NCI-H187 treated with DMSO at 0.1 percent for 48 hours (cell line): ENCODE measurements around the gene TAS2R60.
"Not testable (repeated sequence)": the region's sequence is repeated elsewhere in the genome, so short reads cannot be mapped to it uniquely, and the experiment has no call there.

Experiments
- DNase-seq: peaks from one replicate; lab custom pipeline; 2025; lab: John Stamatoyannopoulos, UW

TAS2R60 gene

DNA sequence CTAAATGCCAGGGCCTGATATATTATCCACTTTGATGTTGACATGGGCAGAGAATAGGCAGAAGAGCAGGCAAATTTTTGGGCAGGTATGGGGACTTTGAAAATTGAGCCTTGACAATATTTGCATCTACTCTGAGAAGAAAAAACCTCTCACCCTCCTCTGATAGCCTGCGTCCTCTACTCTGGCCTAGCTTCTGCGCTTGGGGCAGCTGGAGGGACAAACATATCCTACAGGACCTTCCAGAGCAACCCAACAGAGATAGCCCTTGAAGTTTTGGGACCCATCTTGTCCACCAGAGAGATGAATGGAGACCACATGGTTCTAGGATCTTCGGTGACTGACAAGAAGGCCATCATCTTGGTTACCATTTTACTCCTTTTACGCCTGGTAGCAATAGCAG lies at the start of gene TAS2R60:
TAS2R60 (plus strand) TSS at position 301 of the 400 bp plus-strand sequence; CDS start at position 301, 0 bp downstream.
- DNase-seq, result no peak

DNA sequence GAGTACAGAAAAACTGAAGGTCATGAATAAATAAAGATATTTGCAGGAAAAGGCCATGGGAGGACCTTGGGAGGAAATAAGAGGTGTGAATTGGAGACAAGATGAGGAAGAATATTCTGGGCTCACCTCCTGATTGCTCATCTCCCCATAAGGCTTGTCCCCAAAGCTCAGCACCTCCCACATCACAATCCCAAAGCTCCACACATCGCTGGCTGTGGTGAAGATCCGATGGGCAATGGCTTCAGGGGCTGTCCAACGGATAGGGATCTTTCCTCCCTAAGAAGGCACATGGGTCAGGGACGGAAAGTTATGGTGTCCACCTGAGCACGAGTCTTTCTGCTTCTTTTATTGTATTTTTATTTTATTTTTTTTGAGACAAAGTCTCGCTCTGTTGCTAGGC lies 49.2 kb upstream of the TAS2R60 start:
- DNase-seq, result no peak

DNA sequence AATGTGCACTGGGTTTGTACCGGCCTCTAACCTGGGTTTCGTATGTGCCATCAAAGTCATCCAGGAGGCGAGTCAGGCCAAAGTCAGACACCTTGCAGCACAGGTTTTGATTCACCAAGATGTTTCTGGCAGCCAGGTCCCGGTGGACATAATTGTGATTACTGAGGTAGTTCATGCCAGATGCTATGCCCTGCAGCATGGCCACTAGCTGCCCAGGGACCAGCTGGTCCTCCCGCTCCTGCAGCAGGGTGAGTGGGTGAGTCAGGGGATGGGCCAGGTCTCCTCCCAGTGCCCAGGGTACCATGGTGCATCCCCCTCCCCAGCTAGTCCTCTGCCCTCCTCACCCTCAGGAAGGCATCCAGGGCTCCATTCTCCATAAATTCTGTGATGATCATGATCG lies 48.5 kb upstream of the TAS2R60 start:
- DNase-seq, result no peak

GRCh38 chr7:143395187-143396149 lies 47.8 kb upstream of the TAS2R60 start:
- no peak for DNase-seq

GRCh38 chr7:143396182-143396581 lies 47.1 kb upstream of the TAS2R60 start:
- no peak for DNase-seq

DNA sequence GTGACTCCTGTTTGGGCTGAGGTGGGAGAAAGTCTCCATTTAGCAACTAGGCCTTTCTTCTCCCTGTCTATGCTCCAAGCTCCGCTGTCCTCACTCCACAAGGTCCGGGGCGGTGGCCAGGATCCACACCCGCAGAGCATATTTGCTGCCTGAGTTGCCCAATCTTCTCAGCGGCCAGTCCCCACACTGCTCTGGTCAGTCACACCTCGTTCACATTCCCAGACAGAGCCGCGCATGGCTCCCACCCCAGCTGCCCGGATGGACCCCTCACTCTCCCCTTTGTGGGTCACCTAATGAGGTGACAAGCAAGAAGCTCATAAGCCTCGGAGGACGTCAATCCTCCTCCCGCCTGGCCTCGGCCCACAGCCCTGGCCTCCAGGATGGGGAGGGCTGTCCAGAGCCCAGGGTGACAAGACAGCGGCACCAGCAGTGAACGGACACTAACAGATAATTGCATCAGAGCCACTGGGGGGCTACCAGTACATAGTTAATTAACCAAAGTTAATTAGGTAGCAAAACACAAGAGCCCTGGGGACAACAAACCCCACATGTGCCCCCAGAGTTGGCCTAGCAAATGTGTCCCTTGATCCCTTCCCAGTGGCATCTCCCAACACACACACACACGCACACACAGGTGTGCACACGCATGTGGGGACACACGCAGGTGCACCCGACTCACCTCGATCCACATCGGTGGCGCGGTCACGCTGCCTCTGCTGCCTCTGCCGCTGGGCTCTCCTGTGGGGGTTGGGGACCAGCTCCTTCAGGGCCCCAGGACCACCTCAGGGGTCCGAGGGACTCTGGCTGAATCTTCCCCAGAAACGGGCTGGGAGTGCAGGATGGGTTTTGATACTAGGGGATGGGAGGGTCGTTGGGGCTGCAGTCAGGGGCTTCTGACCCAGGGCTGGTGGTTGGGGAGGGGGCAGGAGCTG lies 46.4 kb upstream of the TAS2R60 start:
- DNase-seq, result no peak

GRCh38 chr7:143397710-143398530 lies 45.3 kb upstream of the TAS2R60 start:
- DNase-seq, result no peak

- DNase-seq, result no peak
Observed at GRCh38 chr7:143398616-143399015, 44.6 kb upstream of the TAS2R60 start.

DNA sequence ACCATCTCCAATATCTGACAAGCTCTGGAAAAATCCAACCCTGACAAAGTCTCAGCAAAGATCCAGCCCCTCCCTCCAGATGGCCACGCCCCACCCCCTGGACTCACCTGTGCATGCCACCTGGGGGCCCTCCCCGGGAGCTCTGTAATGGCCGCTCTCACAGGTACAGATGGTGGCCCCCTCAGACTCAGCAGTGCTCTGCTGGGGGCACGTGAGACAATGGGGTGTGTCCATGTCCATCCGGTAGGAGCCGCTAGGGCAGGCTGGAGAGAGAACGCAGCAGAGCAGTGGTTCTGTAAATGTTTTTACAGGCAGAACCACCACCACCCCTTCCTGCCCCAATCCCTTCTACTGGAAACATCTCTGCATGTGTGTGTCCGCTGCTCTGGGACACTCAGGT lies 44.1 kb upstream of the TAS2R60 start:
- no peak for DNase-seq

DNA sequence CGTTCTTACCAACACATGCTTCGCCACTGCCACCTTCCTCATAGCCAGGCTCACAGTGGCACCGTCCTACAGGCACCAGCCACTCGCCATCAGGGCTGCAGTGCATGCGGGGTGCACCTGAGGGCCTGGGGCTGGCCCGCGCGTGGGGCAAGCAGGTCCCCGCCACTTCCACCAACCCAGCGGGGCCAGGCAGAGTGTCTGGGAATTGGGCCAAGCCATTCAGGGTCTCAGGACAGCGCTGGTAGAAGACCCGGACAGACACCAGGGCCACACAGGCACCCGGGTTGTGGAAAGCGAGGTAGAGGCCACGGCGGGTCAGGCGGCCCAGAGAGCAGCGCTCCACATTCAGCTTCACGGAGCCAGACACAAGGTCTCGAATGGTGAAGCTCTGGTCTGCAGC lies 43.6 kb upstream of the TAS2R60 start:
- no peak for DNase-seq

GRCh38 chr7:143401265-143401664 lies 42.0 kb upstream of the TAS2R60 start:
- DNase-seq, result no peak

DNA sequence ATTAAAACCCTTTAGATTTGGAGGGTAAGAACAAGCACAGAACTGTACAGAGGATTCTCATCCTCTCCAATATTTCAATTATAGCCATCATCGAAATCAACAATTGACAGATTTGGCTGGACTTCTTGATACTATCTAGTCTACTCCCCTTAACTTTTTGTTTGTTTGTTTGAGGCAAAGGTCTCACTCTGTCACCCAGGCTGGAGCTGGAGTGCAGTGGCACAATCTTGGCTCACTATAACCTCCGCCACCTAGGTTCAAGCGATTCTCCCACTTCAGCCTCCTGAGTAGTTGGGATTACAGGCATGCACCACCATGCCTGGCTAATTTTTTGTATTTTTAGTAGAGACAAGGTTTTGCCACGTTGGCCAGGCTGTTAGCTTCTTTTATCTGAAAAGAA lies 41.0 kb upstream of the TAS2R60 start:
- DNase-seq, result not testable (repeated sequence)

DNA sequence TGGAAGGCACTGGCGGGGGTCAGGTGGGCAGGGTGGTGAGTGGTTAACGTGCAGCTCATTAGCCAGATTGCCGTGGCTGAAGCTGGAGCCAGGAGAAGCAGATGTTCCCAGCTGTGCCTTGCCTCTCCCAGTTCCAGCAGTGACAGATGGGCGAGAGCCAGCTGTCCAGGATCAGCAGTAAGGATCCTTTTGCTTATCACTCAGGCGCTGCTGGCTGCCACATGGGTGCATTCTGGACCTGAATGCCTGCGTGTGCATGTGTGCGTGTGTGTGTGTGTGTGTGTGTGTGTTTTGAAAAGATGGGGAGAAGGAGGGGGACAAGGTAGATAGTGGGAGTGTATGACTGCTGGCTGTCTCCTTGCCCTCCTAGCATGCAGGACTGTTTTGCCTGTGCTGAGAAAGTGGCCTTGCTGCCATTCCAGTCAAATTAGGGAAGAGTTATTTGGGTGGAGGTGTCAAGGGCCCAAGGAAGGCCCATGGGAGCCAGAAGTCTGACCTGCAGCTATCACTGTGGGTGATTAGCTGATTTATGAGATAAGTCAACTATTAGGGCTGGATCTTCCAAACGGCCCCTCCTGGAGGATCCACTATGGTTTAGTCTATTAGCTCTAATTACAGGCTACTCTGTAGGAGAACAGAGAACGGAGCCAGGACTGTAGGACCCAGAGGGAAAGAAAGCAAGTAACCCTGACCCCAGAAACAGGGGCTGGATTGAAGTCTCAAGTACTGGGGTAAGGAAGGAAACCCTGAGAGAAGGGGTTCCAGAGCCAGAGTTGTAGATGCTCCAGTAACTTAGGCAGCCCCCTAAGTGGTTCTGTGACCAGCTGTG lies 37.9 kb upstream of the TAS2R60 start:
- no peak for DNase-seq

DNA sequence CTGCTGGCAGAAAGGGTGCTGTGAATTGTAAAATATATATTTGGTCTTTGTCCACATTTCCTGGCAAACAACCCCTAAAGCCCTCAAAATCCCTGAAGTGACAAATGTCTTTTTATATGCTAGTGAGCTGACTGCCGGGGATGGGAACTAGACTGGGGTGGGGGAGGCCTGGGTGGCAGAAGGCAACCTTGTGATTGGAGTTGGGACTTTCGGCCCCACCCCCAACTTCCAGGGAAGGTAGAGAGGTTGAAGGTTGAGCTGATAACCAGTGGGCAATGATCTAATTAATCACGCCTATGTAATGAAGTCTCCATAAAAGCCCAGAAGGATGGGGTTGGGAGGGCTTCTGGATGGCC lies 37.3 kb upstream of the TAS2R60 start:
- no peak for DNase-seq

DNA sequence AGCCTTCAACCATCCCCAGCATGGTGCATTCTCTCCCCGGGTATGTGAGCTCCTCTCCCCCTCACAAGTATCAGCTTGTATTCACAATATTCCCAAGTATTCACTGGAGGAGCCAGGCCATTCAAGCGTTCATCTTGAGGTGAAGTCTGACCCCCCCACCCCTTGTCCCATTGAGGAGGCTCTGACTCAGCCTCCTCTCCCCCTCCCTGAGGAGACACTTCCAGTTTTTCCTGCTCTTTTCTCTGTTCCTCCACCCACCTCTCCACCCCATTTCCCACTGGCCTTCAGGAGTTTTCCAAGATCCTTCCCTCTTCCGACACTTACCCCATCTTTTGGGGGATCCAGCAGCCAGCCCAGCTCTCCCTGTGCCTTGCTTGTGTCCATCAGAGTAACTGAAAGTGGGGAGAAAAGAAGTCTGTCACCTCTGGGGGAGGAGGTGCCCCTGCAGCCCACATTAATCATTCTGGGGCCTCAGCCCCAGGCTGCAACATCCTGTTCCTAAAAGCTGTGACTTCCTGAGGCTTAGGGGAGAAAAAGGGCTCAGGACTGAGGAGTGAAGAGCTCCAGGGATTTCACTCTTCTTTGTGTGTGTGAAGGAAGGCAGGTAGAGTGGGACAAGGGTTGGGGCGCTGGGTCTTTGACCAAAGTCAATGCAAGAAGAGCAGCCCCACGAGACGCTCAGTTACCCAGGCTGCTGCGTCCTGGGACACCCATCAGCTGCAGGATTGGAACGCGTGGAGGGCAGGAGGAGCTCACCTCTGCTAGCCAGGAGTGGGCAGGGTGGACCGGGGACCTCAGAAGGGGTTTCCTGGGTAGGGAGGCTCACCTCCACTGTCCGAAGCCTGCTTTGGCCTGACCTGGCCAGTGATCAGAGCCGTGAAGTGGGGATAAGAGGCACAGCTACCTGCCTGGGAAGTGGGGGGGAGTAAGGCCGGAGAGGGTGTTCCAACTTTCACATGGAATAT lies 35.7 kb upstream of the TAS2R60 start:
- DNase-seq, result no peak

DNA sequence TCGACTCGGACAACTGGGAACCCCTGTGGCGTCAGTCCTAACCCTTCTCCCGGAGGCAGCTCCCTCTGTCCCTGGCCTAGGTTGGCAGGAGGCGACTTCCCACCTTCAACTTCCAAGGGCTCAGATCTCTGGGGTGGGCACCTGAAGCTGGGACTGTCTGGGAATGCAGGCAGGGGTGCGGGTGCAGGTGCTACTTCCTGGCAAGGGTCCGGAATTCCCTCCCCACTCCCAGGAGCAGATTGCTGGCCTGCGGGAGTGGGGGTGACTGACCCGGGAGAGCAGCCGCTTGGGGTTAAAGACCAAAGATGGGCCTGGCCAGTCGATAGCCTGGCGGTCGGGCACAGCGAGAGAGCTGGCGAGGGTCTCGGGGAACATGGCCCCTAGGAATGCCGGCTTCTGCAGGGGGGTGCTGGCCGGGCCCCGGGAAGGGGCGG lies 35.0 kb upstream of the TAS2R60 start:
- DNase-seq, result no peak

DNA sequence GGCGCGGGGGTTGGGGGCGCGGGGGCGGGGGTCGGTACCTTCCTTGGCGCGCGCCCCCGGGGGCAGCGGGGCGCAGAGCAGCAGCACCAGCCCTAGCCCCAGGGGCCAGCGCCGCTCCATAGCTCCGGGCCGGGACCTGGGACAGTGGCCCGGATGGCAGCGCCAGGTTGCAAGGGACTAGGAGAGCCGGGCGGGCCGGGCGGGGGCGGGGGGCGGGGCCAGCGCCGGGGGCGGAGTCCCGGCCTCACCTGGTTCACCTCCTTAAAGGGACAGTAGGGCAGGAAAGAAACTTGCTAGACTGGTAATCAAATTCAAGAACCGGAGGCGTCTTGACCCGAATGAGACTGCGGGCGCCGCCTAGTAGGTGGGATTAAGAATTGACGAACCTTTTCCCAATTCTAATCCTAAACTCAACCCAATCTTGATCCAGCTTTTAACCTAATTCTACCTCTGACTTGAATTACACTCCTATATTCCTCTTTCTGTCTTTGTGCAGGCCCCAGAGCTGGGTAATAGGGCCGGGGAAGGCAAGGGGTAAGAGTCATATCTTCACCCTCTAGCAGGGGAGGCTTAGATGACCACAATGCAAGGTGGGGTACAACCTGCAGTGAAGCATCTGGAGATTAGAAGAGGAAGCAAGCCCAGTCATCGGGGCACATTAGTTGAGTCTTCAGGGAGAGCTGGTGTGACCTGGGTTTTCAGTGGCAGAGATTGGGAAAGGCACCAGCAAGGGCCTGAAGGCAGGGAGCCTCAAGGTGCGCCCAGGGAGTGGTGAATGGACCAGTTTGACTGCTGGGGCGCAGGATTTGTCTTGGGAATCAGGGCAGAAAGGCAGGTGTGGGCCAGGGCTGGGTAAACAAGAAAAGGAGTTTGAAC lies 34.3 kb upstream of the TAS2R60 start, which contains the start of gene EPHA1:
EPHA1 (minus strand) TSS at position 171 of the 876 bp plus-strand sequence; CDS start at position 120, 51 bp downstream.
- no peak for DNase-seq

- DNase-seq, result no peak
Observed at GRCh38 chr7:143410521-143411004, 32.7 kb upstream of the TAS2R60 start.
